Upper lobe of right lung (tissue), 1 donor: ENCODE results near the gene VSX2. TPM values are rescaled to one million over a fixed set of nuclear protein-coding genes. Genes with fewer than 3 reads are reported as not detected.
A peak's percentile ranks its signal among the peaks of the same experiment; 100 is the strongest.

ENCODE experiments used
- ATAC-seq: fragments of 200-7000 bp; cut with Tn5 transposase; one replicate; pipeline ENCODE4 v1.9.1; 2020; ENCODE audit warnings: mild to moderate bottlenecking, moderate library complexity
- DNase-seq: peaks from one replicate; pipeline ENCODE4 v3.0.0-alpha.2; 2020
- H3K27ac ChIP-seq: fragments of 200-600 bp; one replicate; pipeline ENCODE4 v1.8.0; 2022
- H3K27me3 ChIP-seq: fragments of 200-600 bp; one replicate; pipeline ENCODE4 v1.8.0; 2022; ENCODE audit warnings: mild to moderate bottlenecking
- H3K36me3 ChIP-seq: fragments of 200-600 bp; one replicate; pipeline ENCODE4 v1.8.0; 2022
- H3K4me1 ChIP-seq: fragments of 200-600 bp; one replicate; pipeline ENCODE4 v1.8.0; 2022
- H3K4me3 ChIP-seq: fragments of 200-600 bp; one replicate; pipeline ENCODE4 v1.8.0; 2022; ENCODE audit warnings: mild to moderate bottlenecking
- H3K9me3 ChIP-seq: fragments of 200-600 bp; one replicate; pipeline ENCODE4 v1.8.0; 2022
- CTCF ChIP-seq: fragments of 200-600 bp; IDR thresholded peaks from one replicate; pipeline ENCODE4 v1.8.0; 2022; ENCODE audit warnings: antibody characterized with exemption
- intact Hi-C: fragments of 100-400 bp; cut with DNase I; formaldehyde crosslinking; loops from one replicate; pipeline ENCODE4 v1.11.0; 2022
- total RNA-seq: library from RNA; stranded (reverse); fragmentation: NEBNext Ultra II Directional; extraction: Animal tissue kit (Norgen Biotek cat#: 25700); gene quantifications from one replicate; pipeline ENCODE4 v1.2.1, GENCODE V29; 2021
- donor health status: DM: no; HTN: yes; CAD: no; lungs with severe emphysema.

The VSX2 gene
- total RNA-seq, 1 donor from 2014 or later, result not detected

- intact Hi-C loops, result no loop called here
- peaks cover 41% of the 10 kb centered on the region for H3K27me3 ChIP-seq
- no peak for TF ChIP-seq CTCF
Observed at GRCh38 chr14:74248017-74248416, 8.8 kb downstream of the VSX2 start.

DNA sequence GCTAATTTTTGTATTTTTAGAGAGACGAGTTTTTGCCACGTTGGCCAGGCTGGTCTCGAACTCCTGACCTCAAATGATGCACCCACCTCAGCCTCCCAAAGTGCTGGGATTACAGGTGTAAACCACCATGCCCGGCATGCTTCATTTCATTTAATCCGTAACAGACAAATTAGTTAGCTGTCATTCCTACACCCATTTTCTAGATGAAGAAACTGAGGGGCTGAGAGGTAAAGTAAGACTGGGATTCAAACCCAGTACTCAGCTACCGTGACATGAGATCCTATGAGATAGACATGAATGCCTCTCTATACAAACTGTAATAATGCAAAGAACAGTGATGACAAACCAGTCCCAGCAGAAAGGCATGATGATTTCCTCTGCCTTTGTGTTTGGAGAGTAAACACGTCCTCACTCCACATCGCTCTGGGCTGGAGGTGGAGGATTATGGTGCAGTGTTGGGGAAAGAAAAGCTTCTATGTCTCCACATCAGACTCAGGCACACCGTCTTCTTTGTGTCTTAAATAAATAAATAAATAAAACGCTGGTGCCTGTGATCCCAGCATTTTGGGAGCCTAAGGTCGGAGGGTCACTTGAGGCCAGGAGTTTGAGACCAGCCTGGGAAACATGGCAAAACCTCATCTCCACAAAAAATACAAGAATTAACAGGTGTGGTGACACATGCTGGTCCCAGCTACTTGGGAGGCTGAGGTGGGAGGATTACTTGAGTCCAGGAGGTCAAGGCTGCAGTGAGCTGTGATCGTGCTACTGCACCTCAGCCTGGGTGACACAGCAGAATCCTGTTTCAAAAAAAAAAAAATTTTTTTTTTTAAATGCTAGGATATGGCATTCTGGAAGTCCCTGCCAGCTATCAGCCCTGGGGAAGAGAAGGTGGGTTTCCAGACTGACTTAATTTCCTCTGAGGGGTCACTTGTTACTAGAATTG is 10.5 kb downstream of the VSX2 start:
- no peak for TF ChIP-seq CTCF

More at GRCh38 chr14:74248017-74248416, 8.8 kb downstream of the VSX2 start:
- H3K9me3 ChIP-seq, result no peaks in the 10 kb centered on the region
- no peak for ATAC-seq
- H3K4me1 ChIP-seq, result no peaks in the 10 kb centered on the region
- no peaks in the 10 kb centered on the region for H3K36me3 ChIP-seq
- no peak overlapping the region for H3K27ac ChIP-seq
- H3K4me3 ChIP-seq, result no peak overlapping the region
- DNase-seq, result no peak

GRCh38 chr14:74255281-74255680 is 16.0 kb downstream of the VSX2 start:
- ATAC-seq, result no peak
- intact Hi-C loops, result no loop called here

More for the DNA sequence above, 10.5 kb downstream of the VSX2 start:
- no peaks in the 10 kb centered on the region for H3K4me1 ChIP-seq
- no peak overlapping the region for H3K27ac ChIP-seq
- no peaks in the 10 kb centered on the region for H3K36me3 ChIP-seq
- H3K9me3 ChIP-seq, result no peaks in the 10 kb centered on the region
- no peak overlapping the region for H3K4me3 ChIP-seq
- intact Hi-C loops, result loop anchor here (5.0 kb wide), 1 partner anchor 137 kb away; no protein-coding TSS in a partner anchor
- peaks cover 25% of the 10 kb centered on the region for H3K27me3 ChIP-seq
- no peak for DNase-seq
- ATAC-seq, result no peak

GRCh38 chr14:74257078-74257940 is 18.1 kb downstream of the VSX2 start:
- Histone ChIP-seq H3K27me3 (no peaks in the 10 kb centered on the region), H3K4me3 (peak overlapping the region; percentile 59), H3K27ac (no peak overlapping the region), H3K4me1 (peaks cover 6% of the 10 kb centered on the region), H3K36me3 (no peaks in the 10 kb centered on the region), H3K9me3 (no peaks in the 10 kb centered on the region)
- intact Hi-C loops, result no loop called here
- ATAC-seq (peak; percentile 96), DNase-seq (peak; percentile 76)
- peak; percentile 94 for TF ChIP-seq CTCF

More at GRCh38 chr14:74255281-74255680, 16.0 kb downstream of the VSX2 start:
- DNase-seq, result no peak
- H3K4me3 ChIP-seq, result no peak overlapping the region
- H3K4me1 ChIP-seq, result peaks cover 6% of the 10 kb centered on the region
- H3K27me3 ChIP-seq, result no peaks in the 10 kb centered on the region
- no peak for TF ChIP-seq CTCF
- no peaks in the 10 kb centered on the region for H3K9me3 ChIP-seq
- H3K27ac ChIP-seq, result no peak overlapping the region
- no peaks in the 10 kb centered on the region for H3K36me3 ChIP-seq

DNA sequence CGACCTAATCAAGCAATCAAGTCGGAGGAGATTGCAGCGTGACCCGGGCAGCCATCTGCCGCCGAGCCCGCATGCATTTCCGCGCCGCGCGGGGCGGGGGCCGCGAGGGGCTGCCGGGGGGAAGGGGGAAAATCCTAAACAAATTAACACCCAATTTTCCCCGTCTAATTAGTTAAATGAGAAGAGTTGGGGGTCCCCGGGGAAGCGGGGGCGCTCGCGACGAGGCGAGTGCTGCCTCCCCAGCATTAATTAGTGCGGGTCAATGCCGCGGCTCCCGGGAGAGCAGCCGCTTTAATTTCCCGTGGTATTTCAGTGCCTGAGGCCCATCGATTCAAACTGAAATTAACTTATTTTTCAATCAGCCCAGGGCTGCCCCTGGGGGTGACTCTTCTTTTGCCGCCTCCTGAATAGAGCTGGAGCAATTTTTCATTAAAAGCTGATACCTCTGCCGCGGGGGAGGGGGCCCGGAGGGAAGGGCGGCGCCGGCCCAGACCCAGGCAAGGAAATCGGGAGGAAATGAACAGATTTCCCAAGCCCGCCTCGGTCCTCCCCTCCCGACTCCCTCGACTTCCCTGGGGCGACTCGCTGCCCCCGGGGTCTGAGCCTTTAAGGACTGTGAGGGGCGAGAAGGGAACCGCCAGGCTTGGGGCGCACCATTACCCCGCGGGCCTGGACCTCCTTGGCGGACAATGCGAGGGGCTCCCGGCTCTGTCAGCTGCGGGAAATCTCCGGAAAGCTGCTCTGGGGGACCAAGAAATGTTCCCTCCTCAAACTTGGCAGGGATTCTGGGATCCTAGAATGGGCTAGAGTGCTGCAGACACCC is 18.9 kb downstream of the VSX2 start:
- TF ChIP-seq CTCF, result no peak
- no peaks in the 10 kb centered on the region for H3K27me3 ChIP-seq
- H3K4me1 ChIP-seq, result peaks cover 6% of the 10 kb centered on the region
- no peaks in the 10 kb centered on the region for H3K9me3 ChIP-seq
- no peak overlapping the region for H3K27ac ChIP-seq
- ATAC-seq (no peak), DNase-seq (no peak)
- H3K4me3 ChIP-seq, result peak overlapping the region; percentile 59
- no peaks in the 10 kb centered on the region for H3K36me3 ChIP-seq
- intact Hi-C loops, result no loop called here
